Fibroblast of pulmonary artery (primary cell): ENCODE measurements around the gene CCDC57.

Experiments used
- DNase-seq: peaks from one replicate; pipeline ENCODE4 v3.0.0-alpha.2; 2010; ENCODE audit warnings: low read depth
- H3K4me3 ChIP-seq: replicated peaks from 2 replicates; pipeline ENCODE4 v1.5.1; 2011; ENCODE audit warnings: low read depth, mild to moderate bottlenecking, control low read depth, low read length, moderate library complexity
- CTCF ChIP-seq: IDR thresholded peaks from 2 replicates; pipeline ENCODE4 v1.5.1; 2011; ENCODE audit warnings: mild to moderate bottlenecking, control low read depth, low read length, inconsistent platforms; ENCODE audit errors: missing control alignments

The CCDC57 gene

GRCh38 chr17:82056729-82057621, 155.7 kb downstream of the CCDC57 start:
- no peak overlapping the region for H3K4me3 ChIP-seq
- no peak for TF ChIP-seq CTCF
- DNase-seq: no peak

GRCh38 chr17:82055965-82056728, 156.5 kb downstream of the CCDC57 start:
- no peak overlapping the region for H3K4me3 ChIP-seq
- TF ChIP-seq CTCF: no peak
- DNase-seq: no peak

GRCh38 chr17:82055023-82055964, 157.3 kb downstream of the CCDC57 start:
- no peak for DNase-seq
- H3K4me3 ChIP-seq: no peak overlapping the region
- no peak for TF ChIP-seq CTCF

- no peak for DNase-seq
- TF ChIP-seq CTCF: no peak
- no peak overlapping the region for H3K4me3 ChIP-seq
These were observed 158.2 kb downstream of the CCDC57 start for GRCh38 chr17:82054351-82055022.

GRCh38 chr17:82053556-82054263, 158.9 kb downstream of the CCDC57 start:
- H3K4me3 ChIP-seq: no peak overlapping the region

More at GRCh38 chr17:82053556-82054263, 158.9 kb downstream of the CCDC57 start:
- no peak for TF ChIP-seq CTCF
- DNase-seq: no peak
